Right atrium auricular region (tissue), 2 donors: ENCODE data around the gene IVL. TPM values are rescaled to one million over a fixed set of nuclear protein-coding genes. Genes with fewer than 3 reads are reported as not detected.

Experiments
- DNase-seq: peaks from one replicate; pipeline ENCODE4 v3.0.0-alpha.2; 2019; ENCODE audit warnings: low spot score
- H3K27ac ChIP-seq, 2 donors: fragments of 200-600 bp; sonication (generic); 1 replicate in 1 of 2; 2 replicates in 1 of 2; pipeline ENCODE4 v1.5.1; 2016 to 2019
- H3K27me3 ChIP-seq, 2 donors: fragments of 200-600 bp; sonication (generic); one replicate each; pipeline versions ENCODE4 v1.5.1 to v1.6.0; 2017 to 2019
- H3K36me3 ChIP-seq: fragments of 200-600 bp; sonication (generic); one replicate; pipeline ENCODE4 v1.5.1; 2016
- H3K4me1 ChIP-seq, 2 donors: fragments of 200-600 bp; sonication (generic); one replicate each; pipeline versions ENCODE4 v1.5.1 to v1.6.0; 2017 to 2019
- H3K4me3 ChIP-seq, 2 donors: fragments of 200-600 bp; sonication (generic); 1 replicate in 1 of 2; 2 replicates in 1 of 2; pipeline ENCODE4 v1.5.1; 2017 to 2019; ENCODE audit warnings: mild to moderate bottlenecking in 1 of 2, moderate library complexity in 1 of 2
- H3K9me3 ChIP-seq, 2 donors: fragments of 200-600 bp; sonication (generic); one replicate each; pipeline ENCODE4 v1.5.1; 2019
- CTCF ChIP-seq, 2 donors: fragments of 200-600 bp; sonication (generic); IDR thresholded peaks; one replicate each; pipeline ENCODE4 v1.5.1; 2019; ENCODE audit warnings: antibody characterized with exemption in 2 of 2
- total RNA-seq, 2 donors: library from RNA; depleted of rRNA; stranded (reverse); fragments of >200 nt; gene quantifications; one replicate each; pipeline ENCODE4 v1.1.0, GENCODE V29; 2016

Gene IVL
- total RNA-seq, 2 donors from 2014 or later: not detected

- Histone ChIP-seq H3K27ac (no peak overlapping the region), H3K4me1 (no peaks in the 10 kb centered on the region), H3K36me3 (no peaks in the 10 kb centered on the region), H3K27me3 (no peaks in the 10 kb centered on the region), H3K9me3 (no peaks in the 10 kb centered on the region), H3K4me3 (no peak overlapping the region)
- no peak for DNase-seq
- TF ChIP-seq CTCF (IDR thresholded peaks at IDR 0.05): no peak
Measured at GRCh38 chr1:152926091-152926490, 17.7 kb downstream of the IVL start.

- no peaks in the 10 kb centered on the region for H3K27me3 ChIP-seq
- DNase-seq: no peak
- H3K4me3 ChIP-seq: no peak overlapping the region
- no peaks in the 10 kb centered on the region for H3K4me1 ChIP-seq
- no peak for TF ChIP-seq CTCF (IDR thresholded peaks at IDR 0.05)
- H3K27ac ChIP-seq: no peak overlapping the region
- no peaks in the 10 kb centered on the region for H3K36me3 ChIP-seq
- no peaks in the 10 kb centered on the region for H3K9me3 ChIP-seq
Measured at GRCh38 chr1:152928671-152929070, 20.3 kb downstream of the IVL start.

- Histone ChIP-seq H3K4me3 (no peak overlapping the region), H3K27ac (no peak overlapping the region), H3K4me1 (no peaks in the 10 kb centered on the region), H3K9me3 (no peaks in the 10 kb centered on the region), H3K27me3 (no peaks in the 10 kb centered on the region), H3K36me3 (no peaks in the 10 kb centered on the region)
- no peak for TF ChIP-seq CTCF (IDR thresholded peaks at IDR 0.05)
- no peak for DNase-seq
Measured at GRCh38 chr1:152932170-152932811, 23.9 kb downstream of the IVL start.

DNA sequence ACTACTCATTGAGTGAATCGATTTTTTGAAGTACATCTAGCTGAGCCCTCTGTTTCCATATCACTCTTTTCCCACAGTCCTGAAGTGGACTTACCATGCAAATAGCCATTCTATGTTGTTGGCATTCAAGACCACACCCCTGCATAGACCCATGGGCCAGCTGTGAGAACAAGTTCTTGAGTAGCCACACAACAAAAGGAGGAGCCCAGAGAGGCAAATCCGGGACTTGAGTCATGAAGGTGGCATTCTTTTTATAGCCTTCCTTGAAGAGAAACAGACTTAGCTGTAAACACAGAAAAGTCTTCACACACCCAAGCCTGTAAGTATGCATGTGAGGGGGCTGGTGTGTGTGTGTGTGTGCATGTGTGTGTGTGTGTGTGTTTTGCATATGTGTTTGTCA, 24.9 kb downstream of the IVL start:
- H3K4me3 ChIP-seq: no peak overlapping the region
- H3K27me3 ChIP-seq: no peaks in the 10 kb centered on the region
- no peaks in the 10 kb centered on the region for H3K4me1 ChIP-seq
- no peak for TF ChIP-seq CTCF (IDR thresholded peaks at IDR 0.05)
- no peaks in the 10 kb centered on the region for H3K9me3 ChIP-seq
- no peak overlapping the region for H3K27ac ChIP-seq
- no peaks in the 10 kb centered on the region for H3K36me3 ChIP-seq
- DNase-seq: no peak

DNA sequence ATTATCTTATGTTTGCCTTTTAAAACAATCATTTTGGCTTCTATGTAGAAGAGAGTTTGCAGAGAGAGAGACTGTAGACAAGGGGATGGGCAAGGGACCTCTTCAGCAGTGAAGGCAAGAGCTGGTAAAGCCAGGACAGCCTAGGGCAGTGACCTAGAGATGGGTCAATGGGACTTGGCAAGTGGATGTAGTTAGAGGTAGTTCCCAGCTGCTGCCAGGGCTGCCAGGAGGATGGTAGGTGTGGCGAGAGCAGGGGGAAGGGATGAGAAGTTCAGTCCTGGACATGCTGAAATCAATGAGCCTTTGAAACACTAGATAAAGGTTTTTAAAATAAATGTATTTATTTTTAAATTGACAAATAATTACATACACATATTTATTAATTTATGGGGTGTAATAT, 32.3 kb downstream of the IVL start:
- Histone ChIP-seq H3K27ac (no peak overlapping the region), H3K4me3 (no peak overlapping the region), H3K27me3 (no peaks in the 10 kb centered on the region), H3K36me3 (no peaks in the 10 kb centered on the region), H3K9me3 (no peaks in the 10 kb centered on the region), H3K4me1 (no peaks in the 10 kb centered on the region)
- no peak for TF ChIP-seq CTCF (IDR thresholded peaks at IDR 0.05)
- DNase-seq: no peak
